ENCODE results near the gene HECTD3. TPM values are rescaled to one million over a fixed set of nuclear protein-coding genes. Genes with fewer than 3 reads are reported as not detected.

HECTD3 gene
- total RNA-seq, 1 experiment from 2014 or later, result 25.3 TPM

- TF ChIP-seq EZH2phosphoT487 (IDR thresholded peaks at IDR 0.05; ENCODE audit: borderline replicate concordance, low read length) (no peak), EZH2 (IDR thresholded peaks at IDR 0.05; ENCODE audit: low read length, unreplicated experiment) (no peak), CTCF (conservative IDR thresholded peaks at IDR 0.05; ENCODE audit: low read depth, low read length) (no peak)
- ChIA-PET CTCF (no interaction called here), POLR2A (ENCODE audit: unreplicated experiment) (no interaction called here)
- ATAC-seq, result no peak
- Histone ChIP-seq H3K9me3 (ENCODE audit: low read length) (no peaks in the 10 kb centered on the region), H3F3A (ENCODE audit: low read length, unreplicated experiment) (no peaks in the 10 kb centered on the region), H3K9ac (ENCODE audit: low read length) (no peak overlapping the region), H2AFZ (ENCODE audit: low read length) (no peak overlapping the region), H3K4me2 (ENCODE audit: low read length) (no peak overlapping the region), H3K9me2 (replicated peaks; ENCODE audit: low read length) (no peaks in the 10 kb centered on the region), H3K36me3 (ENCODE audit: low read depth, low read length) (no peaks in the 10 kb centered on the region), H3K27ac (ENCODE audit: low read length) (no peak overlapping the region), H3K4me1 (ENCODE audit: insufficient read depth, low read length) (no peaks in the 10 kb centered on the region), H3K4me3 (ENCODE audit: low read length) (no peak overlapping the region), H3K27me3 (ENCODE audit: low read length) (no peaks in the 10 kb centered on the region), H4K20me1 (ENCODE audit: low read length) (no peaks in the 10 kb centered on the region), H3K79me2 (ENCODE audit: low read length) (no peaks in the 10 kb centered on the region)
- no TSS peak for BruUV-seq (replicated peaks)
- DNase-seq, result no peak
- intact Hi-C loops (cut with micrococcal nuclease), result no loop called here
Observed at GRCh38 chr1:45044916-45045315, 33.8 kb upstream of the HECTD3 start.

- H3K9ac ChIP-seq (ENCODE audit: low read length), result no peak overlapping the region
- ATAC-seq (no peak), DNase-seq (no peak)
- no peaks in the 10 kb centered on the region for H3K9me3 ChIP-seq (ENCODE audit: low read length)
- CTCF ChIA-PET, result no interaction called here
- no peaks in the 10 kb centered on the region for H4K20me1 ChIP-seq (ENCODE audit: low read length)
- no peak overlapping the region for H2AFZ ChIP-seq (ENCODE audit: low read length)
- H3K36me3 ChIP-seq (ENCODE audit: low read depth, low read length), result no peaks in the 10 kb centered on the region
- TF ChIP-seq EZH2phosphoT487 (IDR thresholded peaks at IDR 0.05; ENCODE audit: borderline replicate concordance, low read length) (no peak), EZH2 (IDR thresholded peaks at IDR 0.05; ENCODE audit: low read length, unreplicated experiment) (no peak)
- H3K4me3 ChIP-seq (ENCODE audit: low read length), result no peak overlapping the region
- H3K9me2 ChIP-seq (replicated peaks; ENCODE audit: low read length), result no peaks in the 10 kb centered on the region
- POLR2A ChIA-PET (ENCODE audit: unreplicated experiment), result no interaction called here
- no peak overlapping the region for H3K27ac ChIP-seq (ENCODE audit: low read length)
- no peaks in the 10 kb centered on the region for H3K4me1 ChIP-seq (ENCODE audit: insufficient read depth, low read length)
- no peaks in the 10 kb centered on the region for H3K79me2 ChIP-seq (ENCODE audit: low read length)
- intact Hi-C loops (cut with micrococcal nuclease), result no loop called here
- no peak overlapping the region for H3K4me2 ChIP-seq (ENCODE audit: low read length)
- no TSS peak for BruUV-seq (replicated peaks)
- H3F3A ChIP-seq (ENCODE audit: low read length, unreplicated experiment), result no peaks in the 10 kb centered on the region
- H3K27me3 ChIP-seq (ENCODE audit: low read length), result no peaks in the 10 kb centered on the region
Observed at GRCh38 chr1:45043094-45043493, 32.0 kb upstream of the HECTD3 start.

- H3K9me3 ChIP-seq (ENCODE audit: low read length), result no peaks in the 10 kb centered on the region
- H3K4me2 ChIP-seq (ENCODE audit: low read length), result no peak overlapping the region
- intact Hi-C loops (cut with micrococcal nuclease), result no loop called here
- H4K20me1 ChIP-seq (ENCODE audit: low read length), result no peaks in the 10 kb centered on the region
- H3K36me3 ChIP-seq (ENCODE audit: low read depth, low read length), result no peaks in the 10 kb centered on the region
- no peak overlapping the region for H3K4me3 ChIP-seq (ENCODE audit: low read length)
- H3K27me3 ChIP-seq (ENCODE audit: low read length), result no peaks in the 10 kb centered on the region
- ATAC-seq (no peak), DNase-seq (no peak)
- no peak overlapping the region for H3K9ac ChIP-seq (ENCODE audit: low read length)
- no peaks in the 10 kb centered on the region for H3K9me2 ChIP-seq (replicated peaks; ENCODE audit: low read length)
- BruUV-seq (replicated peaks), result no TSS peak
- H3K79me2 ChIP-seq (ENCODE audit: low read length), result no peaks in the 10 kb centered on the region
- CTCF ChIA-PET, result no interaction called here
- TF ChIP-seq EZH2 (IDR thresholded peaks at IDR 0.05; ENCODE audit: low read length, unreplicated experiment), result no peak
- TF ChIP-seq CTCF (conservative IDR thresholded peaks at IDR 0.05; ENCODE audit: low read depth, low read length), result no peak
- no peak for TF ChIP-seq EZH2phosphoT487 (IDR thresholded peaks at IDR 0.05; ENCODE audit: borderline replicate concordance, low read length)
- H3K4me1 ChIP-seq (ENCODE audit: insufficient read depth, low read length), result no peaks in the 10 kb centered on the region
- H3K27ac ChIP-seq (ENCODE audit: low read length), result no peak overlapping the region
- H2AFZ ChIP-seq (ENCODE audit: low read length), result no peak overlapping the region
- H3F3A ChIP-seq (ENCODE audit: low read length, unreplicated experiment), result no peaks in the 10 kb centered on the region
- POLR2A ChIA-PET (ENCODE audit: unreplicated experiment), result no interaction called here
Observed at GRCh38 chr1:45040297-45040696, 29.2 kb upstream of the HECTD3 start.

Measured in PC-3 (cell line).